ENCODE results near the gene SAP25.

DNA sequence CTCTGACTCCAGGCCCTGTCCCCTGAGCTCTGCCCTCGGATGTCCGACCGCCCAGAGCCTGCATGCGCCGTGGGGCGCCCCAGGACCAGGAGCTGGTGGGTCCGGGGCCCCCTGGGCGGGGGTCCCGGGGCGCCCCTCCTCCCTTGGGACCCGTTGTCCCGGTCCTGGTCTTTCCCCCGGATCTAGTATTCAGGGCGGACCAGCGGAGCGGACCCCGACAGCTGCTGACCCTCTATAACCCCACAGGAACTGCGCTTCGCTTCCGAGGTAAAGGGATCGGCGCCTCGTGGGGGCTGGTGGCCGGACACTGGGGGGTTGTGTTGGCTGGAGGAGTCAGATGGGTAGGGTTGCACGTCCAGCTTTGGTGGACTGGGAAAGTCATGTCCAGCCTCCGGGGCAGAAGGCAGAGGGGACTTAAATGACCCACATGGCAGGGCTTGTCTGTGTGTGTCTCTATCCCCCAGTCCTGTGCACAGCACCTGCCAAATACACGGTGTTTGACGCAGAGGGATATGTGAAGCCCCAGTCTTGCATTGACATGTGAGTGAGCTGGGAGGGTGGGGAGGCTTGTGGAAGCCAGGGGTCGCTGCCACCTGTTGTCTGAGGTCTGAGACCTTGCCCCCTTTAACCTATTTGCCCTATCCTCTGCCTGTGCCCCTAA, 39.2 kb upstream of the SAP25 start:
- TF ChIP-seq, protein P1, sequence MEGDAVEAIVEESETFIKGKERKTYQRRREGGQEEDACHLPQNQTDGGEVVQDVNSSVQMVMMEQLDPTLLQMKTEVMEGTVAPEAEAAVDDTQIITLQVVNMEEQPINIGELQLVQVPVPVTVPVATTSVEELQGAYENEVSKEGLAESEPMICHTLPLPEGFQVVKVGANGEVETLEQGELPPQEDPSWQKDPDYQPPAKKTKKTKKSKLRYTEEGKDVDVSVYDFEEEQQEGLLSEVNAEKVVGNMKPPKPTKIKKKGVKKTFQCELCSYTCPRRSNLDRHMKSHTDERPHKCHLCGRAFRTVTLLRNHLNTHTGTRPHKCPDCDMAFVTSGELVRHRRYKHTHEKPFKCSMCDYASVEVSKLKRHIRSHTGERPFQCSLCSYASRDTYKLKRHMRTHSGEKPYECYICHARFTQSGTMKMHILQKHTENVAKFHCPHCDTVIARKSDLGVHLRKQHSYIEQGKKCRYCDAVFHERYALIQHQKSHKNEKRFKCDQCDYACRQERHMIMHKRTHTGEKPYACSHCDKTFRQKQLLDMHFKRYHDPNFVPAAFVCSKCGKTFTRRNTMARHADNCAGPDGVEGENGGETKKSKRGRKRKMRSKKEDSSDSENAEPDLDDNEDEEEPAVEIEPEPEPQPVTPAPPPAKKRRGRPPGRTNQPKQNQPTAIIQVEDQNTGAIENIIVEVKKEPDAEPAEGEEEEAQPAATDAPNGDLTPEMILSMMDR (IDR thresholded peaks at IDR 0.05): no peak
- no peak for TF ChIP-seq POLR2A (IDR thresholded peaks at IDR 0.05)
- TF ChIP-seq POLR2AphosphoS5 (IDR thresholded peaks at IDR 0.05; ENCODE audit: insufficient read depth in 1 of 2, low read depth in 1 of 2): no peak
